Sigmoid colon (tissue), 7 donors: ENCODE data around the gene C11orf24. TPM values are rescaled to one million over a fixed set of nuclear protein-coding genes. Genes with fewer than 3 reads are reported as not detected.

Experiments used
- DNase-seq: peaks from one replicate; pipeline ENCODE4 v3.0.0-alpha.2; 2019
- H3K27ac ChIP-seq, 4 donors: fragments of 200-600 bp; sonication (generic); one replicate each; pipeline ENCODE4 v1.5.1; 2016 to 2019; ENCODE audit warnings: mild to moderate bottlenecking in 1 of 4
- H3K27me3 ChIP-seq, 3 donors: fragments of 200-600 bp; sonication (generic); one replicate each; pipeline ENCODE4 v1.5.1; 2019; ENCODE audit warnings: mild to moderate bottlenecking in 1 of 3
- H3K36me3 ChIP-seq, 4 donors: fragments of 200-600 bp; sonication (generic); one replicate each; pipeline ENCODE4 v1.5.1; 2016 to 2019
- H3K4me1 ChIP-seq, 4 donors: fragments of 200-600 bp; sonication (generic); one replicate each; pipeline ENCODE4 v1.5.1; 2017 to 2019
- H3K4me3 ChIP-seq, 4 donors: fragments of 200-600 bp; sonication (generic); one replicate each; pipeline ENCODE4 v1.5.1; 2017 to 2019; ENCODE audit warnings: mild to moderate bottlenecking in 2 of 4, moderate library complexity in 1 of 4
- H3K9me3 ChIP-seq, 4 donors: fragments of 200-600 bp in 3 of 4; sonication (generic) in 3 of 4; one replicate each; pipeline versions ENCODE4 v1.5.1 to v1.6.1; 2013 to 2019
- EP300 ChIP-seq, 4 donors: sonication (generic); formaldehyde crosslinking; IDR thresholded peaks; one replicate each; pipeline ENCODE4 v1.6.1; 2017; ENCODE audit warnings: antibody characterized with exemption in 4 of 4
- POLR2A ChIP-seq, 2 donors: fragments of 450-650 bp; IDR thresholded peaks; one replicate each; pipeline ENCODE4 v1.6.1; 2016; ENCODE audit warnings: antibody characterized with exemption in 2 of 2, mild to moderate bottlenecking in 2 of 2, moderate library complexity in 2 of 2
- POLR2AphosphoS5 ChIP-seq, 4 donors: sonication (generic); formaldehyde crosslinking; IDR thresholded peaks; one replicate each; pipeline ENCODE4 v1.6.1; 2017; ENCODE audit warnings: antibody characterized with exemption in 4 of 4
- WGBS, 2 donors: extraction: QIAGEN DNeasy Blood & Tissue Kit; methylation state at CpG; one replicate each; pipeline ENCODE4 v1.1.7; 2013; 5-methylcytosine and 5-hydroxymethylcytosine counted together
- intact Hi-C: fragments of 100-400 bp; cut with DNase I; formaldehyde crosslinking; loops from one replicate; pipeline ENCODE4 v1.15.1; 2023
- polyA plus RNA-seq, 3 donors: library from polyadenylated mRNA; stranded (reverse); fragments of 200-250 nt; gene quantifications; one replicate each; pipeline ENCODE4 v1.2.3, GENCODE V29; 2013
- total RNA-seq, 4 donors: library from RNA; depleted of rRNA; stranded (reverse); fragments of >200 nt; gene quantifications; one replicate each; pipeline ENCODE4 v1.1.0, GENCODE V29; 2016
- TF ChIP-seq, protein P1 (sequence below), 4 experiments: fragments of 450-650 bp in 3 of 4; fragments of 200-600 bp in 1 of 4; IDR thresholded peaks; one replicate each; pipeline ENCODE4 v1.5.1; 2016 to 2019; ENCODE audit warnings: antibody characterized with exemption in 4 of 4, mild to moderate bottlenecking in 3 of 4, moderate library complexity in 2 of 4
- donor health status: healthy with polysubstance abuse.
- donor health status: Bipolar disorder and iron deficiency.
- donor health status: healthy.

Gene C11orf24
- total and polyA plus RNA-seq, 7 donors, result 13.7 to 70.3 (median 25.4) TPM

DNA sequence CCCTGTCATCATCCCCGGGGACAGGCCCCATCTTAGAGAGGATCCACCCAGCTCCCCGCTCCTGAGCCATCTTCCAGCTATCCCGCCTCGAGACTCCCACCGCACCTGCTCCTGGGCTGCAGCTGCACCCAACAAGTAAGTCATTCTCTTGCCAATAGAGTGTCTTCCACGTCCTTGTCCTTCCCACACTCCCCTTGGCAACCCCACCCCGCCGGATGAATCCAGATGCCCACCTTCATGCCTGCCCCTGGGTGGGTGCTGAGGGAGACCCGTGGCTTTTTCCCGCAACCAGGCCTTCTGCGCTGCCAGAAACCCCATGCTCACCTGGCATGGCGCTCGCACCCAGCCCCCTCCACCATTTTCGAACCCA, 11.1 kb upstream of the C11orf24 start:
- no peaks in the 10 kb centered on the region for H3K9me3 ChIP-seq
- DNase-seq, result no peak
- H3K36me3 ChIP-seq, result no peaks in the 10 kb centered on the region
- no peaks in the 10 kb centered on the region for H3K27me3 ChIP-seq
- TF ChIP-seq POLR2AphosphoS5 (IDR thresholded peaks at IDR 0.05) (no peak), POLR2A (IDR thresholded peaks at IDR 0.05) (no peak), EP300 (IDR thresholded peaks at IDR 0.05) (no peak)
- TF ChIP-seq, protein P1, sequence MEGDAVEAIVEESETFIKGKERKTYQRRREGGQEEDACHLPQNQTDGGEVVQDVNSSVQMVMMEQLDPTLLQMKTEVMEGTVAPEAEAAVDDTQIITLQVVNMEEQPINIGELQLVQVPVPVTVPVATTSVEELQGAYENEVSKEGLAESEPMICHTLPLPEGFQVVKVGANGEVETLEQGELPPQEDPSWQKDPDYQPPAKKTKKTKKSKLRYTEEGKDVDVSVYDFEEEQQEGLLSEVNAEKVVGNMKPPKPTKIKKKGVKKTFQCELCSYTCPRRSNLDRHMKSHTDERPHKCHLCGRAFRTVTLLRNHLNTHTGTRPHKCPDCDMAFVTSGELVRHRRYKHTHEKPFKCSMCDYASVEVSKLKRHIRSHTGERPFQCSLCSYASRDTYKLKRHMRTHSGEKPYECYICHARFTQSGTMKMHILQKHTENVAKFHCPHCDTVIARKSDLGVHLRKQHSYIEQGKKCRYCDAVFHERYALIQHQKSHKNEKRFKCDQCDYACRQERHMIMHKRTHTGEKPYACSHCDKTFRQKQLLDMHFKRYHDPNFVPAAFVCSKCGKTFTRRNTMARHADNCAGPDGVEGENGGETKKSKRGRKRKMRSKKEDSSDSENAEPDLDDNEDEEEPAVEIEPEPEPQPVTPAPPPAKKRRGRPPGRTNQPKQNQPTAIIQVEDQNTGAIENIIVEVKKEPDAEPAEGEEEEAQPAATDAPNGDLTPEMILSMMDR (IDR thresholded peaks at IDR 0.05), result no peak
- H3K27ac ChIP-seq, result no peak overlapping the region
- intact Hi-C loops, result no loop called here
- 92 to 94% methylated on average over 14 of the region's 14 CpGs for WGBS, 2 donors
- H3K4me3 ChIP-seq, result no peak overlapping the region
- no peaks in the 10 kb centered on the region for H3K4me1 ChIP-seq

DNA sequence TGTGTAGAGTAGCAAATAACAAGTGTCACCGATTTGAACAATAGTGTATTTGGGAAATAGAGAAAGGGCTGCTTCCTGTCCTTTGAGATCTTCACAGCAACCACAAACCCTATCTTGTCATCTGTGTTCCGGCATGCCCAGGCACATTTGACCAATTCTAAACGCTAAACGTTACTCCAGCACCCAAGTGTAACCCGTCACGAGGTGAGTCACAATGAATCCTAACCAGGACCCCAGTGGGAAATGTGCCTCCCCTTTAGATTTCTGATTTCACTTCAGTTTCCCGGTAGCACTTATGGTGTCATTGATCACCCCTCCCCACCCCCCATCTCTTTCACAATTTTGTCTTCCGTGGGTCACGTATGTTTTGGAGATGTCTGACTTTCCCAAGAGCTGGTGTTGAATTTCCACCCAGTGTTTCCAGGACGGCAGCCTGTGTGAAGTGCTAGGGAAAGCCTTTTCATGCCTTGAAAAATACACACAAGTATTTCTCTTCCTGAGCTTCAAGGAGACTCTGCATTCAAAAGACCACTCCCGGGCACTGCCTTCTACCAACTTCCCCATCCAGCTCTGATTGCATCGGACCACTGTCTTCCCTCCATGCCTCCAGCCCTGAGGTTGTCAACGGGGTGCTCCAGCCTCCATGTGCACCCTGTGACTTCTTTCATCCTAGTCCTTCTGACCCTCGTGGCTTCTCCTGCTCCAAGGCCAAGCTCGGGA, 10.5 kb upstream of the C11orf24 start:
- no peaks in the 10 kb centered on the region for H3K27me3 ChIP-seq
- no peaks in the 10 kb centered on the region for H3K4me1 ChIP-seq
- H3K27ac ChIP-seq, result no peak overlapping the region
- H3K36me3 ChIP-seq, result no peaks in the 10 kb centered on the region
- intact Hi-C loops, result no loop called here
- DNase-seq, result no peak
- no peaks in the 10 kb centered on the region for H3K9me3 ChIP-seq
- 48 to 75% methylated on average over 15 of the region's 15 CpGs for WGBS, 2 donors
- H3K4me3 ChIP-seq, result no peak overlapping the region
- TF ChIP-seq, protein P1 (IDR thresholded peaks at IDR 0.05), result no peak
- no peak for TF ChIP-seq EP300 (IDR thresholded peaks at IDR 0.05)
- no peak for TF ChIP-seq POLR2A (IDR thresholded peaks at IDR 0.05)
- TF ChIP-seq POLR2AphosphoS5 (IDR thresholded peaks at IDR 0.05), result no peak

DNA sequence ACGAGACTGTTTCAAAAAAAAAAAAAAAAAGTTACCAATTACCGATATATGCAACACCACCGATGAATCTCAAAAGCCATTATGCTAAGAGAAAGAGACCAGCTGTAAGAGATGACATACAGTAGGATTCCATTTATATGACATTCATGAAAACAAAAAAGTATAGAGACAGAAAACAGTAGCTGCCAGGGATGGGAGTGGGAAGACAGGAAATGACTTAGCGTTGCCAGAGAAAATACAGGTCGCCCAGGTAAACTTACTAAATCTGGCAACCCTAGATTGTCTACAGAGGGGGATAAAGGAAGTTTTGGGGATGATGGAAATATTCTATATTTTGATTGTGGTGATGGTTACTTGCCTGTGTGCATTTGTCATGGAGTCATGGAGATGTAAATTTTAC, 7.9 kb upstream of the C11orf24 start:
- no peak overlapping the region for H3K27ac ChIP-seq
- no peaks in the 10 kb centered on the region for H3K27me3 ChIP-seq
- H3K4me3 ChIP-seq, result no peak overlapping the region
- 73 to 83% methylated on average over 5 of the region's 5 CpGs for WGBS, 2 donors
- H3K9me3 ChIP-seq, result no peaks in the 10 kb centered on the region
- no peaks in the 10 kb centered on the region for H3K36me3 ChIP-seq
- DNase-seq, result no peak
- no peaks in the 10 kb centered on the region for H3K4me1 ChIP-seq
- intact Hi-C loops, result no loop called here
- TF ChIP-seq POLR2AphosphoS5 (IDR thresholded peaks at IDR 0.05) (no peak), EP300 (IDR thresholded peaks at IDR 0.05) (no peak), POLR2A (IDR thresholded peaks at IDR 0.05) (no peak)
- TF ChIP-seq, protein P1 (IDR thresholded peaks at IDR 0.05), result no peak

DNA sequence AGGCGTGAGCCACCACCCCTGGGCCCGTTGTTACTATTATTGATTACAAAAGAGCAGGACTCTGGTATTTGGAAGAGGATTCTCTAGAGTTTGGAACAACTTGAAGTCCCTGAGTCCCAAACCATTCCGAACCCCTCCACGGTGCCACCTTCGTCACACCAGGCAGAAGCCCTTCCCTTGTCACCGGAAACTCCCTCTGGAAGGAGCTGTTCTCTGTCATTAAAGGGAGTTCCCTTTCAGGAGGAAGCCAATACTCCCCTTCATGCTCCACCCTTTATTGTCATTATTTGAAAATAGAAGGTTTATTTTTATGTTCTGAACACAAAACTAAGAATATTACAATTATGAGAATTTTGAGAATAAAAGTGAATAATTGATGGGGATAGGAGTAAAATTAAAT, 5.1 kb upstream of the C11orf24 start:
- H3K4me3 ChIP-seq, result no peak overlapping the region

More for the DNA sequence above, 5.1 kb upstream of the C11orf24 start:
- intact Hi-C loops, result no loop called here
- H3K4me1 ChIP-seq, result peaks cover 0 to 12% (median 7%) of the 10 kb centered on the region in 4 donors
- TF ChIP-seq, protein P1 (IDR thresholded peaks at IDR 0.05), result no peak
- TF ChIP-seq POLR2A (IDR thresholded peaks at IDR 0.05), result no peak
- no peak for TF ChIP-seq POLR2AphosphoS5 (IDR thresholded peaks at IDR 0.05)
- TF ChIP-seq EP300 (IDR thresholded peaks at IDR 0.05), result no peak
- no peaks in the 10 kb centered on the region for H3K36me3 ChIP-seq
- H3K27me3 ChIP-seq, result no peaks in the 10 kb centered on the region
- no peak overlapping the region for H3K27ac ChIP-seq
- DNase-seq, result no peak
- 82 to 90% methylated on average over 6 of the region's 6 CpGs for WGBS, 2 donors
- no peaks in the 10 kb centered on the region for H3K9me3 ChIP-seq
